ENCODE data around the gene CAPS. TPM values are rescaled to one million over a fixed set of nuclear protein-coding genes. Genes with fewer than 3 reads are reported as not detected.

CAPS gene
- total RNA-seq, 2 donors from 2014 or later = 6.6 to 6.7 TPM

- WGBS, 2 experiments (ENCODE audit: insufficient coverage in 1 of 2, insufficient read length in 1 of 2) = 95 to 96% methylated on average over 10 of the region's 12 CpGs
- Histone ChIP-seq H3K27ac (ENCODE audit: low read depth, low read length) (no peak overlapping the region), H3K36me3 (ENCODE audit: control insufficient read depth, insufficient read depth, low read length) (peaks cover 69% of the 10 kb centered on the region), H3K4me1 (ENCODE audit: control insufficient read depth, insufficient read depth, low read length) (no peaks in the 10 kb centered on the region), H3K4me3 (ENCODE audit: low read length) (no peak overlapping the region), H3K27me3 (ENCODE audit: control insufficient read depth, insufficient read depth, low read length, poor library complexity, severe bottlenecking) (no peaks in the 10 kb centered on the region), H3K9me3 (ENCODE audit: control insufficient read depth, low read length) (no peaks in the 10 kb centered on the region), H3K9ac (ENCODE audit: extremely low read depth, low read length, poor library complexity, severe bottlenecking) (no peak overlapping the region)
- H3K27ac Mint-ChIP-seq = no peak overlapping the region
- no peak overlapping the region for H3K4me3 Mint-ChIP-seq
- H3K36me3 Mint-ChIP-seq (ENCODE audit: low read depth) = peaks cover 65% of the 10 kb centered on the region
- no peaks in the 10 kb centered on the region for H3K9me3 Mint-ChIP-seq
- no peaks in the 10 kb centered on the region for H3K4me1 Mint-ChIP-seq
- no peaks in the 10 kb centered on the region for H3K27me3 Mint-ChIP-seq (ENCODE audit: insufficient read depth)
- no peak for DNase-seq
- TF ChIP-seq, protein P1, sequence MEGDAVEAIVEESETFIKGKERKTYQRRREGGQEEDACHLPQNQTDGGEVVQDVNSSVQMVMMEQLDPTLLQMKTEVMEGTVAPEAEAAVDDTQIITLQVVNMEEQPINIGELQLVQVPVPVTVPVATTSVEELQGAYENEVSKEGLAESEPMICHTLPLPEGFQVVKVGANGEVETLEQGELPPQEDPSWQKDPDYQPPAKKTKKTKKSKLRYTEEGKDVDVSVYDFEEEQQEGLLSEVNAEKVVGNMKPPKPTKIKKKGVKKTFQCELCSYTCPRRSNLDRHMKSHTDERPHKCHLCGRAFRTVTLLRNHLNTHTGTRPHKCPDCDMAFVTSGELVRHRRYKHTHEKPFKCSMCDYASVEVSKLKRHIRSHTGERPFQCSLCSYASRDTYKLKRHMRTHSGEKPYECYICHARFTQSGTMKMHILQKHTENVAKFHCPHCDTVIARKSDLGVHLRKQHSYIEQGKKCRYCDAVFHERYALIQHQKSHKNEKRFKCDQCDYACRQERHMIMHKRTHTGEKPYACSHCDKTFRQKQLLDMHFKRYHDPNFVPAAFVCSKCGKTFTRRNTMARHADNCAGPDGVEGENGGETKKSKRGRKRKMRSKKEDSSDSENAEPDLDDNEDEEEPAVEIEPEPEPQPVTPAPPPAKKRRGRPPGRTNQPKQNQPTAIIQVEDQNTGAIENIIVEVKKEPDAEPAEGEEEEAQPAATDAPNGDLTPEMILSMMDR (conservative IDR thresholded peaks at IDR 0.05) = no peak
Observed at GRCh38 chr19:5922161-5922545, 8.1 kb downstream of the CAPS start.

- DNase-seq = no peak
- Histone ChIP-seq H3K9me3 (ENCODE audit: control insufficient read depth, low read length) (no peaks in the 10 kb centered on the region), H3K4me1 (ENCODE audit: control insufficient read depth, insufficient read depth, low read length) (no peaks in the 10 kb centered on the region), H3K27me3 (ENCODE audit: control insufficient read depth, insufficient read depth, low read length, poor library complexity, severe bottlenecking) (no peaks in the 10 kb centered on the region), H3K27ac (ENCODE audit: low read depth, low read length) (no peak overlapping the region), H3K36me3 (ENCODE audit: control insufficient read depth, insufficient read depth, low read length) (peaks cover 77% of the 10 kb centered on the region), H3K4me3 (ENCODE audit: low read length) (no peak overlapping the region), H3K9ac (ENCODE audit: extremely low read depth, low read length, poor library complexity, severe bottlenecking) (no peak overlapping the region)
- Mint-ChIP-seq H3K36me3 (ENCODE audit: low read depth) (peaks cover 76% of the 10 kb centered on the region), H3K27me3 (ENCODE audit: insufficient read depth) (no peaks in the 10 kb centered on the region), H3K4me3 (no peak overlapping the region), H3K27ac (no peak overlapping the region), H3K9me3 (no peaks in the 10 kb centered on the region), H3K4me1 (no peaks in the 10 kb centered on the region)
- 90 to 94% methylated on average over 5 to 16 of the region's 16 CpGs for WGBS, 2 experiments (ENCODE audit: insufficient coverage in 1 of 2, insufficient read length in 1 of 2)
- TF ChIP-seq, protein P1 (conservative IDR thresholded peaks at IDR 0.05) = no peak
Observed at GRCh38 chr19:5923356-5923755, 9.3 kb downstream of the CAPS start.

DNA sequence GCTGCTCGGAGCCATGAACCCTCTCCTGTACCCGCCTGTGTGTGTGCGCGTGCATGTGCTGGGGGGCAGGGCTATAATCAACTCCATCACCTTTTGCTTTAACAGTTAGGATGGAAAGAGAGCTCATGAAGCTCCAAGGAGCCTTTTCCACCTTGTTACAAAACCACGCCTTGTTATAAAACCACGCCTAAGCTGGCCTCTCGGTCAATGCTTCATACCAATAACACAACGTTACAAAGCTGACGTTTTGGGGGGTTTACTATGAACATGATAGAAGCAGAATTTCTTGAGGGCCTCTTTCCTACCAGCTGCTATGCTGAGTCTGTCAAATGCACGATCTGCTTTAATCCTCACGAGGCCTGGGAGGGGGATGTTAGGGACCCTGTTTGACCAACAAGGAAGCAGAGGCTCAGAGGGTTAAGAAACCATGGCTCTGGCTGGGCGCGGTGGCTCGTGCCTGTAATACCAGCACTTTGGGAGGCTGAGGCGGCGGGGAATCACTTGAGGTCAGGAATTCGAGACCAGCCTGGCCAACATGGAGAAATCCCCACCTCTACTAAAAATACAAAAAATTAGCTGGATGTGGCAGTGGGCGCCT, 11.9 kb downstream of the CAPS start:
- Histone ChIP-seq H3K9ac (ENCODE audit: extremely low read depth, low read length, poor library complexity, severe bottlenecking) (no peak overlapping the region), H3K4me3 (ENCODE audit: low read length) (no peak overlapping the region), H3K27me3 (ENCODE audit: control insufficient read depth, insufficient read depth, low read length, poor library complexity, severe bottlenecking) (no peaks in the 10 kb centered on the region), H3K9me3 (ENCODE audit: control insufficient read depth, low read length) (no peaks in the 10 kb centered on the region), H3K36me3 (ENCODE audit: control insufficient read depth, insufficient read depth, low read length) (peaks cover 83% of the 10 kb centered on the region), H3K27ac (ENCODE audit: low read depth, low read length) (no peak overlapping the region), H3K4me1 (ENCODE audit: control insufficient read depth, insufficient read depth, low read length) (no peaks in the 10 kb centered on the region)
- H3K4me3 Mint-ChIP-seq = no peak overlapping the region
- no peak overlapping the region for H3K27ac Mint-ChIP-seq
- DNase-seq = no peak
- WGBS, 2 experiments (ENCODE audit: insufficient coverage in 1 of 2, insufficient read length in 1 of 2) = 93 to 94% methylated on average over 5 to 18 of the region's 18 CpGs
- peaks cover 83% of the 10 kb centered on the region for H3K36me3 Mint-ChIP-seq (ENCODE audit: low read depth)
- no peaks in the 10 kb centered on the region for H3K27me3 Mint-ChIP-seq (ENCODE audit: insufficient read depth)
- no peaks in the 10 kb centered on the region for H3K4me1 Mint-ChIP-seq
- no peaks in the 10 kb centered on the region for H3K9me3 Mint-ChIP-seq
- TF ChIP-seq, protein P1 (conservative IDR thresholded peaks at IDR 0.05) = no peak
